Lung (tissue), 12 donors: ENCODE data around the gene RASSF7. TPM values are rescaled to one million over a fixed set of nuclear protein-coding genes. Genes with fewer than 3 reads are reported as not detected.
A peak's percentile ranks its signal among the peaks of the same experiment; 100 is the strongest.

Experiments used
- ATAC-seq: fragments of 200-7000 bp; cut with Tn5 transposase; one replicate; pipeline ENCODE4 v1.9.1; 2020; ENCODE audit warnings: moderate number of reproducible peaks; ENCODE audit not compliant: insufficient read depth, low FRiP score
- DNase-seq, 3 donors: peaks; one replicate each; pipeline ENCODE4 v3.0.0-alpha.2; 2013 to 2017
- H3K27ac ChIP-seq, 2 donors: one replicate each; pipeline ENCODE4 v1.5.1; 2013; ENCODE audit warnings: mild to moderate bottlenecking in 2 of 2, moderate library complexity in 2 of 2, control low read depth in 1 of 2, inconsistent platforms in 1 of 2, low read depth in 1 of 2, low read length in 1 of 2
- H3K27me3 ChIP-seq, 3 donors: one replicate each; pipeline ENCODE4 v1.5.1; 2013; ENCODE audit warnings: low read length in 2 of 3; ENCODE audit not compliant: control insufficient read depth in 3 of 3, insufficient read depth in 3 of 3
- H3K36me3 ChIP-seq, 4 donors: one replicate each; pipeline ENCODE4 v1.5.1; 2013; ENCODE audit warnings: low read length in 4 of 4, mild to moderate bottlenecking in 1 of 4, moderate library complexity in 1 of 4; ENCODE audit not compliant: control insufficient read depth in 4 of 4, insufficient read depth in 4 of 4
- H3K4me1 ChIP-seq, 5 donors: one replicate each; pipeline ENCODE4 v1.5.1; 2013; ENCODE audit warnings: low read length in 5 of 5, mild to moderate bottlenecking in 2 of 5, moderate library complexity in 1 of 5; ENCODE audit not compliant: control insufficient read depth in 5 of 5, insufficient read depth in 5 of 5
- H3K4me3 ChIP-seq: one replicate; pipeline ENCODE4 v1.5.1; 2013; ENCODE audit warnings: mild to moderate bottlenecking, control low read depth, moderate library complexity
- H3K9ac ChIP-seq, 2 donors: one replicate each; pipeline ENCODE4 v1.5.1; 2013; ENCODE audit warnings: low read length in 2 of 2, control low read depth in 1 of 2; ENCODE audit not compliant: insufficient read depth in 1 of 2
- H3K9me3 ChIP-seq, 4 donors: one replicate each; pipeline ENCODE4 v1.5.1; 2013; ENCODE audit warnings: low read length in 3 of 4, mild to moderate bottlenecking in 1 of 4, moderate library complexity in 1 of 4; ENCODE audit not compliant: control insufficient read depth in 4 of 4, insufficient read depth in 3 of 4
- WGBS, 2 donors: extraction: QIAGEN DNeasy Blood & Tissue Kit; methylation state at CpG; one replicate each; pipeline ENCODE4 v1.1.7; 2013; 5-methylcytosine and 5-hydroxymethylcytosine counted together
- polyA plus RNA-seq, 2 donors: library from polyadenylated mRNA; stranded (reverse); fragments of 200-250 nt; gene quantifications; one replicate each; pipeline ENCODE4 v1.2.1, GENCODE V29; 2013
- total RNA-seq, 2 donors: library from RNA; depleted of rRNA in 1 of 2; stranded (reverse); fragments of >200 nt in 1 of 2; gene quantifications; one replicate each; pipeline ENCODE4 v1.2.1, GENCODE V29; 2014 to 2021
- TF ChIP-seq, protein P1 (sequence below): IDR thresholded peaks from 2 replicates; pipeline ENCODE4 v1.5.1; 2012; ENCODE audit warnings: mild to moderate bottlenecking; ENCODE audit errors: control extremely low read depth, extremely low read depth
- donor health status: control.
- donor health status: control.
- donor health status: Bipolar disorder and iron deficiency.
- donor health status: healthy.
- donor health status: DM: yes; HTN: yes; CAD: no.

RASSF7 gene
- total and polyA plus RNA-seq, 4 donors = 47.9 to 153 (median 66.4) TPM

DNA sequence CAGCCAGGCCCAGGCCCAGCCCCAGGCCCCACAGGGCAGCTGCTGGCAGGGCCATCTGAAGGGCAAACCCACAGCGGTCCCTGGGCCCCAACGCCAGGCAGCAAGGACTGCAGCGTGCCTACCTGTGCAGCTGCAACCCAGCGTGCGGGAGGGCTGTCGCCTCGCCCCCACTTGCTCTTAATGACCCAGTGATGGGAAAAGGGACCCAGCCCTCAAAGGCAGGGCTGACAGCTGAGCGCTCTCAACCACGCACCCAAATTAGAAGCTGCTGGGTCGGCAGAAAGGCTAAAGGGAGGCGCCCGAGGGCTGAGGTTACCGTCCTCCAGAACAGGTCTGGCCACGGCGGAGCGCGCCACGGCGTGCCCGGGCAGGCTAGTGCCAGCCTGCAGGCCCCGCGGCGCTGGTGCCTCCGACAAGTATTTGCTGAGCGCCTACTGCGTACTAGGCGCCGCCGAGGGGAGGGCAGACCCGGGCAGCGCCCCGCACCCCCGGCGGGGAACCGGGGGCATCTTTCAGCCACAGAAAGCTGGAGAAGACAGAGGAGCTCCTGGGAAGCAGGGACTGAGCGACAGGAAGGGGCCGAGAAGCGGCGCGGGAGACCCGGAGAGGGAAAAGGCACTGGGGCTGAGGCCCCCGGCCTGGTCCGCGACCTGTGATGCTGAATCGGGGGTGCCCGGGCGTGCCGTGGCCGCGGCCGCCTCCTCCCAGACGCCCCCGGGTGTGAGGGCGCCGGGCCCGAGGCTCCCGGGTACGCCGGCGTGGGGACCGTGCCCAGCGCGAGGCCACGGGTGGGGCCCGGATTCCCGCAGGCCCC is 26.2 kb upstream of the RASSF7 start:
- peaks cover 0 to 23% (median 6%) of the 10 kb centered on the region in 5 donors for H3K4me1 ChIP-seq
- peaks cover 0 to 2% (median 0%) of the 10 kb centered on the region in 4 donors for H3K9me3 ChIP-seq
- ATAC-seq (no peak), DNase-seq (no peak)
- peaks cover 0 to 11% (median 10%) of the 10 kb centered on the region in 3 donors for H3K27me3 ChIP-seq
- H3K9ac ChIP-seq = peak overlapping the region in 1 of 2 donors; percentile 11
- peak overlapping the region; percentile 73 for H3K4me3 ChIP-seq
- TF ChIP-seq, protein P1, sequence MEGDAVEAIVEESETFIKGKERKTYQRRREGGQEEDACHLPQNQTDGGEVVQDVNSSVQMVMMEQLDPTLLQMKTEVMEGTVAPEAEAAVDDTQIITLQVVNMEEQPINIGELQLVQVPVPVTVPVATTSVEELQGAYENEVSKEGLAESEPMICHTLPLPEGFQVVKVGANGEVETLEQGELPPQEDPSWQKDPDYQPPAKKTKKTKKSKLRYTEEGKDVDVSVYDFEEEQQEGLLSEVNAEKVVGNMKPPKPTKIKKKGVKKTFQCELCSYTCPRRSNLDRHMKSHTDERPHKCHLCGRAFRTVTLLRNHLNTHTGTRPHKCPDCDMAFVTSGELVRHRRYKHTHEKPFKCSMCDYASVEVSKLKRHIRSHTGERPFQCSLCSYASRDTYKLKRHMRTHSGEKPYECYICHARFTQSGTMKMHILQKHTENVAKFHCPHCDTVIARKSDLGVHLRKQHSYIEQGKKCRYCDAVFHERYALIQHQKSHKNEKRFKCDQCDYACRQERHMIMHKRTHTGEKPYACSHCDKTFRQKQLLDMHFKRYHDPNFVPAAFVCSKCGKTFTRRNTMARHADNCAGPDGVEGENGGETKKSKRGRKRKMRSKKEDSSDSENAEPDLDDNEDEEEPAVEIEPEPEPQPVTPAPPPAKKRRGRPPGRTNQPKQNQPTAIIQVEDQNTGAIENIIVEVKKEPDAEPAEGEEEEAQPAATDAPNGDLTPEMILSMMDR = no peak
- WGBS, 2 donors = 8 to 11% methylated on average over 61 to 66 of the region's 66 CpGs
- peaks cover 0 to 30% (median 3%) of the 10 kb centered on the region in 4 donors for H3K36me3 ChIP-seq
- H3K27ac ChIP-seq = peak overlapping the region in 1 of 2 donors; percentile 30

DNA sequence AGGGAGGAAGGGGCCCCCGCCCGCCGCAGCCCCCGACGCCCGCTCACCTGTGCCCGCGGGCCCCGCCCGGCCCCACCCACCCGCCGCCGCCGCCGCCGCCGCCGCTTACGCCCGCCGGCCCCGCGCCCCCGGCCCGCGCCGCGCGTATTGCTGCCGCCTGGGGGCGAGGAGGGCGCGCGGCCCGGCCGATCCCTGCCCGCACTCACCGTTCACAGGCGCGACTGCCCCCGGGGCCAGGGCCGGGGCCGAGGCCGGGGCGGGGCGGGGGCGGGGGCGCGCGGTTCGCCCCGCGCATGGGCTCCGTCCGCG is 25.6 kb upstream of the RASSF7 start:
- WGBS, 2 donors = 0 to 1% methylated on average over 2 to 56 of the region's 56 CpGs

DNA sequence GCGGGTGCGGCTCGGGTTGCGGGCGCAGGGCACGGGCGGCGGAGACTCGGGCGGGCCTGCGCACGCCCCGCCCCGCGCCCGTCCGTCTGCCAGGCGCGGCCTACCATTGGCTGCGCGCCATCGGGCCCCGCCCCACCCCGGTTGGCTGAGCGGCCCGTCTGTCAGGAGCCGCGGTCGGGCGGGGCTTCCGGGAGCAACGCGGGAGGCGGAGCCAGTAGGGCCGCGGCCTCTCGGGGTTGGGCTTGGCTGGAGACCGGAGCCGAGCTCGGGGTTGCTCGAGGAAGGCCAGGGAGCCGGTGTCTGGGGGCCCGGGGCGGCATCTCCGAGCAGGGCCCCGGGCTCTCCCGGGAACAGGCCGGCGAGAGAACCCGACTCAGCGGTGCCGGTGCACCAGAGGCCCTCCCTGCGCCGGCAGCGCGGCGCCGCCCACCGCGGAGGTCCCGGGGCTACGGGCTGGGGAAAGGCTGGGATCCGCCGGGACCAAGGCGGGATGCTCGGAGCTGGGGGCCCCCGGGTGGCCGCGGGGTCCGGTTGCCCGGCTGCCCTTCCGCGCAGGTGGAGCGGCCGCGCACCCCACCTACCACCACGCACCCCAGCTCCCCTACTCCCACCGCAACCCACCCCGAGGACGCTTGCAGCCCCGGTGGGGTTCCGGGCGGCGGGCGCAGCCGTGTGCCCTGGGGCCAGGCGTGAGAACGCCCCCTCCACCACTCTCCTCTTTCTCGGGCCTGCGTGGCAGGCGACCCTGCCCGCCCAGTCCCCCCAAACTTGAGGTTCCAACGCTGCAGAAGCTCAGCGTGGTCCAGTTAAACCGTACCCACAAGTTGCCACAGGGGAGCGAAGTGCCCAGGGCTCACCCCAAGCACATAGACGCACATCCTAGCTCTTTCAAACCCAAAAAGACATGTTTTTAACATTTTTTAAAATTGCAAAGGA is 25.0 kb upstream of the RASSF7 start, which contains the start of gene HRAS:
HRAS (minus strand) TSS at position 58 of the 936 bp plus-strand sequence.
- Histone ChIP-seq H3K36me3 (peaks cover 0 to 27% (median 3%) of the 10 kb centered on the region in 4 donors), H3K27me3 (peaks cover 0 to 11% (median 10%) of the 10 kb centered on the region in 3 donors), H3K9me3 (peaks cover 0 to 2% (median 0%) of the 10 kb centered on the region in 4 donors), H3K4me1 (peaks cover 0 to 23% (median 6%) of the 10 kb centered on the region in 5 donors), H3K27ac (peak within 1 kb of the TSS; percentile 84 to 87), H3K4me3 (peak within 1 kb of the TSS; percentile 73), H3K9ac (peak within 1 kb of the TSS in 1 of 2 donors; percentile 11)
- DNase-seq (peak; percentile 95 to 98 (median 97)), ATAC-seq (peak; percentile 89)
- TF ChIP-seq, protein P1 = no peak
- WGBS, 2 donors = 1 to 2% methylated on average over 66 to 97 of the region's 97 CpGs

More for the DNA sequence above, 25.6 kb upstream of the RASSF7 start:
- TF ChIP-seq, protein P1 = no peak
- Histone ChIP-seq H3K9me3 (peaks cover 0 to 2% (median 0%) of the 10 kb centered on the region in 4 donors), H3K4me3 (peak overlapping the region; percentile 73), H3K27me3 (peaks cover 0 to 11% (median 10%) of the 10 kb centered on the region in 3 donors), H3K36me3 (peaks cover 0 to 27% (median 3%) of the 10 kb centered on the region in 4 donors), H3K4me1 (peaks cover 0 to 23% (median 6%) of the 10 kb centered on the region in 5 donors), H3K9ac (no peak overlapping the region), H3K27ac (peak overlapping the region in 1 of 2 donors; percentile 30)
- DNase-seq (no peak), ATAC-seq (no peak)
